IPS-20b (cell line): Measurements from ENCODE around the gene BRD3.
A peak's percentile ranks its signal among the peaks of the same experiment; 100 is the strongest.

Experiments
- H3K27ac ChIP-seq: one replicate; pipeline ENCODE4 v1.5.1; 2013; ENCODE audit warnings: low read length
- H3K27me3 ChIP-seq: 2 replicates; pipeline ENCODE4 v1.6.1; 2013; ENCODE audit warnings: mild to moderate bottlenecking, low read length, inconsistent platforms; ENCODE audit not compliant: insufficient read depth
- H3K36me3 ChIP-seq: 2 replicates; pipeline ENCODE4 v1.6.1; 2013; ENCODE audit warnings: low read depth, mild to moderate bottlenecking, inconsistent platforms, low read length, moderate library complexity; ENCODE audit not compliant: insufficient read depth
- H3K4me1 ChIP-seq: 2 replicates; pipeline ENCODE4 v1.6.1; 2013; ENCODE audit warnings: mild to moderate bottlenecking, control low read depth, inconsistent platforms, low read length, moderate library complexity; ENCODE audit not compliant: insufficient read depth
- H3K4me3 ChIP-seq: 2 replicates; pipeline ENCODE4 v1.5.1; 2013; ENCODE audit warnings: mild to moderate bottlenecking, low read length, inconsistent platforms
- H3K9ac ChIP-seq: 2 replicates; pipeline ENCODE4 v1.6.1; 2013; ENCODE audit warnings: low read depth, mild to moderate bottlenecking, inconsistent platforms, low read length, moderate library complexity
- H3K9me3 ChIP-seq: 2 replicates; pipeline ENCODE4 v1.6.1; 2013; ENCODE audit warnings: mild to moderate bottlenecking, low read depth, low read length, inconsistent platforms; ENCODE audit not compliant: insufficient read depth

Gene BRD3

DNA sequence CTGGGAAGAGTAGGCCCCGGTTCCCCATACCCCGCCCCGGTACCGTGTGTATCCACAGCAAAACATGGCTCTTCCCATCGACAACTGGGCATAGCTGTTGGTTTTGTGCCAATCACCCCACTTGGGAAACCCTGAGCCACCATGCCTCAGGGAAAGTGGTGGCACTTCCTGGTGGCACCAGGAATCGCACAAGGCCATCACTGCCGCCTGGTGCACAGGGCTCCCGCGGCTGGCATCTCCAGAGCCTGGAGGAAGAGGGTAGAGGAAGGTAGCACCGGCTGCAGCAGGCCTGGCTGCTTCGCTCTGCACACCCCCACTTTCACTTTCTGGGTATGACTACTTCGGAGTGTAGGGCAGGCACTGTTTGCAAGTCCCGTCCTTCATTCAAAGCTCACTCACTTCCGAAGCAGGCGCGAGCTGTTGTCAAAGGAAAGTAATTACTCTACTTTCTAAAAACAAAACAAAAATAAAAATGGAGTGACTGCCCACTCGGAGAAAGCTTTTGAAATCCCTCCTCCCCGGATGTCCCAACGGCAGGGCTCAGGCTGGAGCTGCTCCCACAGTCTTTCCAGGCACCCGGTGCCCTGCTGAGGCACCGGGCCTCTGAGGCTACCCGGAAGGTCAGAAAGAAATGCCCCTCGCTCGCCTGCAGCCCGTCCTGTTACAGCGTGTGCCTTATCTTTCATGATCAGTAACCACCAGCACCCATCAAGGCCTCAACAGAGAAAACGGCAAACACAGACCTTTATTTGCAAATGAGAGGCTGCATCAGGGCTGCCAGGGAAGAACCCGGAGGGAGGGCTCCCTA, 2.0 kb downstream of the BRD3 start:
- Histone ChIP-seq H3K9ac (peak overlapping the region; percentile 96), H3K4me1 (peaks cover 3% of the 10 kb centered on the region; the same call in 1 of the 2 replicates)

DNA sequence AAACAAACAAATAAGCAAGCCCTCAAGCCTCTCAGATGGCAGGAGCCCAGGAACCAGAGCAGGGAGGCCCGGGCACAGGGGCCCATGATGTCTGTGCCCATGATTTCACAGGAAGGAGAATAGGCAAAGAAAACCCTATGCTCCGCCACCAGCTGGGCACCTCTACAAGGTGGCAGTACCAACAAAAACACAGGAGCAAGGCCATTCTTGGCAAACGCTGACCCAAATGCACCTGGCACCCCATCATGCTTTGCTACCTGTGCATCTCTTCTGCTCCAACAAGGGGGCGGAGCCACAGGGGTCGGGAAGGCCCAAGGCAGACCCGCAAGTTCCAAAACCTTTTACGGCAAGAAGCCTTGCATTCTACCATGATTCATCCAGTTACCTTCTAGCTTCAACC, 3.1 kb downstream of the BRD3 start:
- Histone ChIP-seq H3K4me1 (peaks cover 3% of the 10 kb centered on the region; the same call in 1 of the 2 replicates), H3K4me3 (no peak overlapping the region), H3K9ac (no peak overlapping the region), H3K27ac (no peak overlapping the region), H3K36me3 (no peaks in the 10 kb centered on the region), H3K9me3 (no peaks in the 10 kb centered on the region), H3K27me3 (peaks cover 8% of the 10 kb centered on the region)

More for the DNA sequence above, 2.0 kb downstream of the BRD3 start:
- Histone ChIP-seq H3K36me3 (no peaks in the 10 kb centered on the region), H3K27me3 (peaks cover 19% of the 10 kb centered on the region), H3K4me3 (peak overlapping the region; percentile 95), H3K27ac (peak overlapping the region; percentile 70), H3K9me3 (no peaks in the 10 kb centered on the region)

DNA sequence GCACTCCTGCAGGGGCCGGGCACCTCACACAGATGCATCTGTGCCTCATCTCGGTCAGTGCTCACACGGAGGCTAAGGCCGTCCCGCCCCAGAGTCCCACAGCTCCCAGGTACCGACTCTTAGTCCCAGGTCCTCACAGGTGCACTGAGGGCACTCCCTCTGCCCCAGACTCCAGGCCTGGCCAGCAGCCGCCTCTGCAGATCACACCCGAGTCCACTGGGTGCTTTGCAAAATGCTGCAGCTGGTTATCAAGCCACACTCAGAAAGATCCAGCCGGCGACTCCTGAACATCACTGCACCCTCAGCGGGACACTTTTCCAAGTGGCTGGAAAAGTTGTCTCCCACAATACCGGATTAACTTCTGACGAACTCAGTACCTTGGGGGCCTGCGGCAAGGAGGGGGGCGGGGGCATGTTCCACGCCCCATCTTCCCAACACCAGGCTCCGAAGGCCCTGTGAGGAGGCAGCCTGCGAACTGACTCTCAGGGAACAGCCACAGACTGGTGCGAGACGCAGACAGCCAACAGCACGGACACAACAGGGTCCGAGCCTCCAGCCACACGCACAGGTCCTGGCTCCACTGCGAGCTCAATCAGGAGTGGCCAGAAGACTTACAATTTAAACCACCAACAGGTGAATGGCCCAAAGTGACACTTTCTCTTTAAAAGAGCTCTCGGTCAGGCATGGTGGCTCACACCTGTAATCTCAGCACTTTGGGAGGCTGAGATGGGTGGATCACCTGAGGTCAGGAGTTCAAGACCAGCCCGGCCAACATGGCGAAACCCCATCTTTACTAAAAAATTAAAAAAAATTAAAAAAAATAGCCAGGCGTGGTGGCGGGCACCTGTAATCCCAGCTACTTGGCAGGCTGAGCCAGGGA, 4.0 kb downstream of the BRD3 start:
- Histone ChIP-seq H3K9ac (no peak overlapping the region), H3K4me1 (peaks cover 3% of the 10 kb centered on the region; the same call in 1 of the 2 replicates), H3K36me3 (no peaks in the 10 kb centered on the region), H3K27ac (no peak overlapping the region), H3K27me3 (no peaks in the 10 kb centered on the region), H3K4me3 (no peak overlapping the region), H3K9me3 (no peaks in the 10 kb centered on the region)

DNA sequence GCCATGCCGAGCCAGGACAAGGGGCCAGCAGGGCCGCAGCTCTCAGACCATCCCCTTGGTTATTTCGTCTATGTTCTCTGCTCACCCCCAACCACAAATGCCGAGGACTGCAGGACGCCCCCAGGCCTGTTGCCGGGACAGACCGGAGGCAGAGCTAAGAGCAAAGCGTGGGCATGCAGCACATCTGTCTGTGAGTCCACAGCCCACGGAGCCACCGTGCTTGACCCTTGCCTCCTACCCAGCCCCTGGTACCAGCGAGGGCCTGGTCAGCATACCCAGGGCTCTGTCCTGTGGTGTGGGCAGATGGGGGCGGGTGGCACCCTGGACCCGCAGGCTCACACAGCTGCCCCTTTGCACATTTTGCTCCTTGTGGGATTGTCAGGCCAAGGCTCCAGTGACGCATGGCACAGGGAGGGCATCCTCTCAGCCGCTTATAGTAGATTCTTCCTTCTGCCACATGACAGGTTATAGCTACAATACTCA, 4.7 kb downstream of the BRD3 start:
- H3K9me3 ChIP-seq = no peaks in the 10 kb centered on the region
- no peak overlapping the region for H3K27ac ChIP-seq
- no peak overlapping the region for H3K9ac ChIP-seq
- no peaks in the 10 kb centered on the region for H3K27me3 ChIP-seq
- H3K36me3 ChIP-seq = no peaks in the 10 kb centered on the region
- H3K4me3 ChIP-seq = no peak overlapping the region
- peaks cover 3% of the 10 kb centered on the region; the same call in 1 of the 2 replicates for H3K4me1 ChIP-seq

GRCh38 chr9:134062461-134063087, 5.3 kb downstream of the BRD3 start:
- H3K36me3 ChIP-seq = no peaks in the 10 kb centered on the region
- no peak overlapping the region for H3K27ac ChIP-seq
- peaks cover 3% of the 10 kb centered on the region; the same call in 1 of the 2 replicates for H3K4me1 ChIP-seq

DNA sequence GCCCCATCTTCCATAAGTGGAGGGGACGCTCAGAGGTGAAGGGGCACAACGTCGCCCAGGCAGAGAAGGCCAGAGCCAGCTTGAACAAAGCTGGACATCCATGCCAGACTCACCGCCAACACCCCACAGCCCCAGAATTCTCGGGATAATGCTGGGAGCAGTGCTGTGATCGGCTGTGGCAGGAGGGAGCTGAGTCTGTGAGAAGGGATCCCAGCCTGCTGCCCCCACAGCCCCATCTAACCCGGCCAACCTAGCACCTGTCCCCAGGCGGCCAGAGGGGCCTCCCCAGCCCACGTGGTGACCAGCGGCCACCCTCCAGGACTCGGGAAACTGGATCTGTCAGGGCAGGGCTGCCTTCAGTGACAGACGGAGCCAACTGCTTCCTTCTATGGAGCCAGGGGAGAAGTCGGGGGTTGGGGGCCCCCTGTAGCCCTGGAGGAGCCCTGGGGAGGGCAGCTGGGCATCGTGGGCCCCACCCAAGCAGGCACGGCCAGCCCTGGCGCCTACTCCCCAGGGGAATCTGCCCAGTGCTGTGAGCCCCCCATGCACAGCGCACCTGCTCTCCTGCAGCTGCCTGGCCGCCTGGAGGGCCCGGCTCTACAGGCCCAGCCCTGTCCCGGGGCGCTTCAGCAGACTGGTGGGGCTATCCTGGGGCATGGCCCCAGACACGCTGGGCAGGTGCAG, 6.0 kb downstream of the BRD3 start:
- Histone ChIP-seq H3K9ac (no peak overlapping the region), H3K9me3 (no peaks in the 10 kb centered on the region), H3K27ac (no peak overlapping the region), H3K4me1 (peaks cover 3% of the 10 kb centered on the region; the same call in 1 of the 2 replicates), H3K27me3 (no peaks in the 10 kb centered on the region), H3K4me3 (no peak overlapping the region), H3K36me3 (no peaks in the 10 kb centered on the region)

More at GRCh38 chr9:134062461-134063087, 5.3 kb downstream of the BRD3 start:
- no peak overlapping the region for H3K4me3 ChIP-seq
- H3K9me3 ChIP-seq = no peaks in the 10 kb centered on the region
- no peak overlapping the region for H3K9ac ChIP-seq
- H3K27me3 ChIP-seq = no peaks in the 10 kb centered on the region

DNA sequence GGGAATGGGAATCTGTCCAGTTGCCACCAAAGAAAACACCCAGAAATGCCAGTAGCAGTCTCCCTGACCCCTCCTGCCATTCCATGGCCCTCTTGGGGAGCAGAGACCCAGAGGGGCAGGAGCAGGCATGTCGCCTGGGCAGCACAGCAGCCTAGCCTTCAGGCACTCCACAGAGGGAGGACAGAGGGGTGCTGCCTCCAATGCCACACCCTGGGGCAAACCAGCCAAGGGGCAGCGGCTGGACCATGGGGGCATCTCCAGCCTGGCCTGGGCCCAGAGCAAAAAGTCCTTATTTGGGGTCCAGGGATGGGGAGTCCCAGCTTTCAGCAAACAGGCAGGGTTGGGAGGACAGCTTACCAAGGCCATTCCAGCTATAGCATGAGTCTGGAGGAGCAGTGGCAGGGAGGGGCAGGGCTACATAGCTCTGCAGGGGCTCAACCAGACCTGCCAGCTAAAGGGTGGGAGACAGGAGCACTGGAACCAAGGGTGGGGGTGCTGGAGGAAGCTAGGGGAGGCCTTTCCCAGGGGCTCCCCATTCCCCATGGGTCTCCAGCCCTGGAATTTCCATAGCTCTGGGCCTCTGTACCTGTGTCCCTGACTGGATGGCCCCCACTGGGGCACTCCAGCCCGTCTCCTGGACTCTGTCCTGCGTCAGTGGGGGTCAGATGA, 6.7 kb downstream of the BRD3 start:
- Histone ChIP-seq H3K27me3 (no peaks in the 10 kb centered on the region), H3K4me3 (no peak overlapping the region), H3K9me3 (no peaks in the 10 kb centered on the region), H3K4me1 (peaks cover 3% of the 10 kb centered on the region; the same call in 1 of the 2 replicates), H3K9ac (peak overlapping the region; percentile 21; the same call in 1 of the 2 replicates), H3K27ac (no peak overlapping the region), H3K36me3 (no peaks in the 10 kb centered on the region)

DNA sequence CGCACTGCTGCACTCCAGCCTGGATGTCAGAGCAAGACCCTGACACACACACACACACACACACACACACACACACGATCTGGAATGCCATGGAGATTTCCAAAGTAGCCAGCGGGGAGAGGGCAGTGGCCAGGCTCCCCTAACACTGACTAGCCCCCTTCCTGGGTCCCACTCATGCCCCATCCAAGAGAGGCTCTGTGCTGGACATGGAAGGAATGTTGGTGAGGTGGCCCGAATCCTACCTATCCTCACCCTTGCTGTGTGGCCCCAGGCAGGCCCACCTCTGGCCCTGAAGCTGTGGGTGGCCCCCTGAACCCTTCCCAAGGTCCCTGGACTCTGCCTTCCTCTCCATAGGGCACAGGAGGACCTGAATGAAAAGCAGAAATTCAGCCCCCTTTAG, 7.3 kb downstream of the BRD3 start:
- no peaks in the 10 kb centered on the region for H3K27me3 ChIP-seq
- H3K4me1 ChIP-seq = no peaks in the 10 kb centered on the region; the same call in 1 of the 2 replicates
- 0 out of 2 replicates have a peak overlapping the region, but pooled peaks have one; percentile 21 for H3K9ac ChIP-seq
- no peaks in the 10 kb centered on the region for H3K36me3 ChIP-seq
- no peak overlapping the region for H3K27ac ChIP-seq
- H3K9me3 ChIP-seq = no peaks in the 10 kb centered on the region
- no peak overlapping the region for H3K4me3 ChIP-seq

DNA sequence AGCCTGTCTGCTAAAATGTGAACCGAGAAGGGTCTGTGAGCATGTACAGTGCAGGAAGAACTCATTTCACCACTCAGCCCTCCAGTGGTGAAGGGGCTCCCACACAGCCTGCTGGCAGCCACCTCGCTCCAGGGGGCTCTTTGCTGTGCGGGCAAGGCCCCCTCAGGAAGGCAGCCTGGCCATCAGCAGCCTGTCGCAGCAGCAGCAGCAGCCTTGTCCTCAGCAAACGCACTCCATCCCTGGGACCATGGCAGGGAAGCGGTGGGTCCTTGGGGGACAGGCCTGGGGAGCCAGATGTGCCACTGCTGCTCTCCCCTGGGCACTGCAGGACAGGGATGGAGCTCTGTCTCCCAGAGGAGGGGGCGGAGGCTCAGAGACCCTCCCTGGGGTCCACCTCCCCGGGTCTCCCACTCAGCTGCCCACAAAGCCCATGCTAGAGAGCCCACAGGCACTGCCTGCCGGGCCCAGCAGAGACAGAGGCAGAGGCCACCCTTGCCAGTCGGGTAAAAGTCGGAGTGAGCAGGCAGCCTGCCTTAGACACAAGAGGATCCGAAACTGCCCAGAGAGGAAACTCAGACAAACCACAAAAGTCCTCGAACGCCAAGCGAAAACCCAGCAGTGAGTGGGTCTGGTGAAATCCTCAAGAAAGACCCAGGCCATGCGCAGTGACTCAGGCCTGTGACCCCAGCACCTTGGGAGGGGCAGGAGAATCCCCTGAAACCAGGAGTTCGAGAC, 8.0 kb downstream of the BRD3 start:
- H3K9ac ChIP-seq = no peak overlapping the region
- H3K27me3 ChIP-seq = no peaks in the 10 kb centered on the region
- no peak overlapping the region for H3K27ac ChIP-seq
- no peaks in the 10 kb centered on the region for H3K36me3 ChIP-seq
- H3K9me3 ChIP-seq = no peaks in the 10 kb centered on the region
- H3K4me3 ChIP-seq = no peak overlapping the region
- no peaks in the 10 kb centered on the region for H3K4me1 ChIP-seq

- H3K27ac ChIP-seq = no peak overlapping the region
- H3K9ac ChIP-seq = no peak overlapping the region
- H3K4me1 ChIP-seq = no peaks in the 10 kb centered on the region
- no peaks in the 10 kb centered on the region for H3K36me3 ChIP-seq
- H3K4me3 ChIP-seq = no peak overlapping the region
- no peaks in the 10 kb centered on the region for H3K27me3 ChIP-seq
- H3K9me3 ChIP-seq = no peaks in the 10 kb centered on the region
These were observed 8.6 kb downstream of the BRD3 start for GRCh38 chr9:134059188-134059641.
